ENCODE results near the gene TSPAN11.

DNA sequence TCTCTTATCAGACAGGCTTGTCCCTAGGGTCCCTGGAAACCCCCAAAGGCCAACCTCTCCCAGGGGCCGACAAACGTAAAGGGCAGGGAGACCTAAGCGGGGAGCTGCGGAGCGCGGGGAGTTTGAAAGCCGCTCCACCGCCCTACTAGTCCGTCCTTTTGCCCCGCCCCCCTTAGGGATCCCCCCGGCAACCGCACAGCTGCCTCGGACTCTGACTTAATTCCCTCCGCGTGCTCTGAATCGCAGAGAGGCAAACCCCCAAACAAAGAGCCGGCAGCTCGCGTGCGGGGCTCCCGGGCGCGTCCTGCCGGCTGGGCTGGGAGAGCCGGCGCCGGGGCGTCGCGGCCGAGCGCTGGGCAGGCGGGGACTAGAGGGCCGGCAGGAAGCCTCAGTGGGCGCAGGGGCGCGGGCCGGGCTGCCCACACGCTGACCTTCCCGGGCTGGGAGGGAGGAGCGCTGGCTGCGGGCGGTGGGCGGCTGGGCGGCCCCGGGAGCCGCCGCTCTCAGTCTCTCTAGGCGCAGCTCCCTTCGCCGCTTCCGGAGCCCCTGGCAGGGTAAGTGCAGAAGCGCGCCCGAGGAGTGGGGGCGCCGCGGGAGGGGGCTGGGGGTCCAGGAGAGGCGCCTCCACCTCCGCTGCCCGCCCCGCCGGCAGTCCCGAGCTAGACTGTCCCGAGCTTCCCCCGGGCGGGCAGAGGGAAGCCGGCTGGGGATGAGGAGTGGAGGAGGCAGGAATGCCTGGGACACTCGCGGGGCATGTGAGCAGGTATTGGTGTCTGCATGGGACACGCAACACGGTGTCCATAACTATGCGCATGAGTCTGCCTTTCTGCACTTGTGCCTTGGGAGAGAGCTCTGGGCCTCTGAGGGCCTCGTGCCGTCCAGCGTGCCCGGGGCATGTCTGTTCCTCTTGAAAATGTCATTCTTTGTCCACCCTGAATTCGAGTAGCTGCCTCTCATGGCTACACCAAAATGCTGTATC lies at the start of gene TSPAN11:
- TF ChIP-seq, protein P1, sequence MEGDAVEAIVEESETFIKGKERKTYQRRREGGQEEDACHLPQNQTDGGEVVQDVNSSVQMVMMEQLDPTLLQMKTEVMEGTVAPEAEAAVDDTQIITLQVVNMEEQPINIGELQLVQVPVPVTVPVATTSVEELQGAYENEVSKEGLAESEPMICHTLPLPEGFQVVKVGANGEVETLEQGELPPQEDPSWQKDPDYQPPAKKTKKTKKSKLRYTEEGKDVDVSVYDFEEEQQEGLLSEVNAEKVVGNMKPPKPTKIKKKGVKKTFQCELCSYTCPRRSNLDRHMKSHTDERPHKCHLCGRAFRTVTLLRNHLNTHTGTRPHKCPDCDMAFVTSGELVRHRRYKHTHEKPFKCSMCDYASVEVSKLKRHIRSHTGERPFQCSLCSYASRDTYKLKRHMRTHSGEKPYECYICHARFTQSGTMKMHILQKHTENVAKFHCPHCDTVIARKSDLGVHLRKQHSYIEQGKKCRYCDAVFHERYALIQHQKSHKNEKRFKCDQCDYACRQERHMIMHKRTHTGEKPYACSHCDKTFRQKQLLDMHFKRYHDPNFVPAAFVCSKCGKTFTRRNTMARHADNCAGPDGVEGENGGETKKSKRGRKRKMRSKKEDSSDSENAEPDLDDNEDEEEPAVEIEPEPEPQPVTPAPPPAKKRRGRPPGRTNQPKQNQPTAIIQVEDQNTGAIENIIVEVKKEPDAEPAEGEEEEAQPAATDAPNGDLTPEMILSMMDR (IDR thresholded peaks at IDR 0.05; ENCODE audit: low read depth, low read length, missing input control) = no peak
- TF ChIP-seq, protein P2, sequence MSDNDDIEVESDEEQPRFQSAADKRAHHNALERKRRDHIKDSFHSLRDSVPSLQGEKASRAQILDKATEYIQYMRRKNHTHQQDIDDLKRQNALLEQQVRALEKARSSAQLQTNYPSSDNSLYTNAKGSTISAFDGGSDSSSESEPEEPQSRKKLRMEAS (IDR thresholded peaks at IDR 0.05) = no peak
- no peak for TF ChIP-seq YY1 (IDR thresholded peaks at IDR 0.05)
